PFSK-1 (cell line): ENCODE measurements around the gene HNRNPA3.

Experiments
- POLR2AphosphoS5 ChIP-seq: IDR thresholded peaks from 2 replicates; pipeline ENCODE4 v1.6.1; 2012; ENCODE audit warnings: low read depth, mild to moderate bottlenecking, control low read depth, low read length, moderate library complexity
- REST ChIP-seq, 2 experiments: IDR thresholded peaks; 2 replicates each; pipeline versions ENCODE4 v1.6.1 to v1.8.0; 2011 to 2012; ENCODE audit warnings: low read depth in 2 of 2, low read length in 2 of 2, control low read depth in 1 of 2, inconsistent platforms in 1 of 2, mild to moderate bottlenecking in 1 of 2, moderate library complexity in 1 of 2; ENCODE audit not compliant: insufficient read depth in 1 of 2
- SIN3A ChIP-seq: IDR thresholded peaks from 2 replicates; pipeline ENCODE4 v1.6.1; 2012; ENCODE audit warnings: mild to moderate bottlenecking, low read length, moderate library complexity, borderline replicate concordance; ENCODE audit not compliant: insufficient read depth
- TAF1 ChIP-seq: IDR thresholded peaks from 2 replicates; pipeline ENCODE4 v1.6.1; 2012; ENCODE audit warnings: low read length, control low read depth, borderline replicate concordance; ENCODE audit not compliant: insufficient read depth

GRCh38 chr2:177239053-177239452 is 26.5 kb downstream of the HNRNPA3 start:
- TF ChIP-seq TAF1: no peak
- TF ChIP-seq POLR2AphosphoS5: no peak
- no peak for TF ChIP-seq REST (IDR thresholded peaks at IDR 0.05; ENCODE audit: insufficient read depth in 1 of 2, low read depth in 2 of 2, low read length in 2 of 2)
- TF ChIP-seq SIN3A: no peak
